Measurements from ENCODE around the gene SSTR5.

SSTR5 gene

GRCh38 chr16:1028056-1028455 is 44.5 kb upstream of the SSTR5 start:
- TF ChIP-seq CTCF (IDR thresholded peaks at IDR 0.05; ENCODE audit: insufficient read depth, low read length, missing control alignments): no peak
- POLR2A ChIA-PET: no interaction called here
- DNase-seq (ENCODE audit: low read depth, low spot score): no peak
- CTCF ChIA-PET: no interaction called here
- no peak overlapping the region for H3K4me3 ChIP-seq (ENCODE audit: low read depth, low read length)

- POLR2A ChIA-PET: no interaction called here
- no peak overlapping the region for H3K4me3 ChIP-seq (ENCODE audit: low read depth, low read length)
- no peak for TF ChIP-seq CTCF (IDR thresholded peaks at IDR 0.05; ENCODE audit: insufficient read depth, low read length, missing control alignments)
- no peak for DNase-seq (ENCODE audit: low read depth, low spot score)
- CTCF ChIA-PET: no interaction called here
These were observed 43.9 kb upstream of the SSTR5 start for GRCh38 chr16:1028524-1029258.

GRCh38 chr16:1029259-1029545 is 43.3 kb upstream of the SSTR5 start:
- CTCF ChIA-PET: no interaction called here
- H3K4me3 ChIP-seq (ENCODE audit: low read depth, low read length): no peak overlapping the region
- POLR2A ChIA-PET: no interaction called here
- TF ChIP-seq CTCF (IDR thresholded peaks at IDR 0.05; ENCODE audit: insufficient read depth, low read length, missing control alignments): no peak
- DNase-seq (ENCODE audit: low read depth, low spot score): no peak

GRCh38 chr16:1030473-1030901 is 42.1 kb upstream of the SSTR5 start:
- TF ChIP-seq CTCF (IDR thresholded peaks at IDR 0.05; ENCODE audit: insufficient read depth, low read length, missing control alignments): no peak
- ChIA-PET CTCF (no interaction called here), POLR2A (no interaction called here)
- no peak overlapping the region for H3K4me3 ChIP-seq (ENCODE audit: low read depth, low read length)
- no peak for DNase-seq (ENCODE audit: low read depth, low spot score)

- CTCF ChIA-PET: no interaction called here
- POLR2A ChIA-PET: no interaction called here
- H3K4me3 ChIP-seq (ENCODE audit: low read depth, low read length): no peak overlapping the region
- DNase-seq (ENCODE audit: low read depth, low spot score): no peak
- no peak for TF ChIP-seq CTCF (IDR thresholded peaks at IDR 0.05; ENCODE audit: insufficient read depth, low read length, missing control alignments)
These were observed 40.9 kb upstream of the SSTR5 start for GRCh38 chr16:1031666-1032065.

- ChIA-PET CTCF (no interaction called here), POLR2A (no interaction called here)
- no peak overlapping the region for H3K4me3 ChIP-seq (ENCODE audit: low read depth, low read length)
- no peak for DNase-seq (ENCODE audit: low read depth, low spot score)
- TF ChIP-seq CTCF (IDR thresholded peaks at IDR 0.05; ENCODE audit: insufficient read depth, low read length, missing control alignments): no peak
These were observed 39.9 kb upstream of the SSTR5 start for GRCh38 chr16:1032607-1033006.
